GM19025 (cell line): ENCODE results near the gene TCTN1.
A peak's percentile ranks its signal among the peaks of the same experiment; 100 is the strongest.
"Not testable (repeated sequence)": the region's sequence is repeated elsewhere in the genome, so short reads cannot be mapped to it uniquely, and the experiment has no call there.

Source experiments
- ATAC-seq: cut with Tn5 transposase; IDR thresholded peaks from one replicate; pipeline ENCODE4 v1.9.1; 2021; ENCODE audit warnings: mild to moderate bottlenecking, low read depth, moderate library complexity; ENCODE audit not compliant: unreplicated experiment

The TCTN1 gene

DNA sequence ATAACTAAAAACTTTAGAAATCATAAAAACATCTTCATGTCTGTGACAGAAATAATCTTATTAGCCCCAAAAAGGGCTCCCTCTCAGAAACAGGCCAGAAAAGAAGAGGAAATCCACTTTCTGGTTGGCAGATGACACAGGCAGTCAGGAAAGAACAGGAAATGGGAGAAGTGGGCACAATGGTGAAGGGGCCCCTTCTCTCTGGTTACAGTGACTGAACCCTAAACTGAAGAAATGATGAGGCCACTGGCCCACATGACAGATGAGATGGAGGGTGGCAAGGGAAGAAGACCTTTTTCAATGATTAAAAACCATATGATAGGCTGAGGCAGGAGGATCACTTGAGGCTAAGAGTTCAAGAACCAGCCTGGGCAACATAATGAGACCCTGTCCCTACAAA, 21.1 kb downstream of the TCTN1 start:
- no peak for ATAC-seq

DNA sequence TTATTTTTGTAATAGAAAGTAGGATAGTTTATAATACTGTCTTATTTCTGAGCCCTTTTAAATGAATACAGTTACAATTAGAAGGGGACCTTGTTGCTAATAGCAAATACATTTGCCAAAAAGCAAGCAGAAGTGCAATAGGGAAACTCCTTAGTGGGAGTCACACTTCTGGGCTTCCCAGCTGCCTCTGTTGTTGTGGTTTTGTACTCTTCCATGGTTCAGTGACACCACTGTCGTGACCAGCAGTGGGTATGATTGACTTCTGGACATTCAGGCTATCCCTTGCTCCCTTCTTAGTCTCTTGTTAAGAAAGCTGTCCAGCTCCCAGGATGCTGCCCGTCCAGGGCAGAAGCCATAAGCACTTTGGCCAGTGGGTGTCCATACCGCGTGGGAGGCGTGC, 22.6 kb downstream of the TCTN1 start:
- ATAC-seq: no peak

DNA sequence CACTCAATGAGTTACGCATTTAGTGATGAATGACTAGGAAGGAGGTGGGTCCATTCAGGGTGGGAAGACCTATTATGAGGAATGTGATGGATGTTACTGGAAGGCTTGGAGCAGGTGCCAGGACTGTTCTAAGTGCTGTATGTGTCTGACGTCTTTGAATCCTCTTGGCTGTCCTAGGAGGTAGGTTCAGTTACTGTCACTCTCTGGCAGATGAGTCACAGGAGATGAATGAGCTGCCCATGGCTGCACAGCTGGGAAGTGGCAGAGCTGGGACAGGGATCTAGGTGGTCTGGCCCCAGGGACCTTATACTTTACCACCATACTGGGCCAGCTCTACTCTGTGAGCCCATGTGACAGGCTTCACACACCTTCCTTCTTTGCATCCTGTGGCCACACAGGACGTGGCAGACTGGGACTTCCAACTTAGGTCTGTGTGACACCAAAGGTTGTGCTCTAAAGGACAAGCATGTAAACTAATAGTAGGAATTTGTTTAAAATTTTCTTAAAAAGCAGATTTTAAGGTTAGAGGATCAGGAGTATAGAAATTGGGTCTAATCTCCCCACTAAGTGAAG, 24.0 kb downstream of the TCTN1 start:
- ATAC-seq: no peak

DNA sequence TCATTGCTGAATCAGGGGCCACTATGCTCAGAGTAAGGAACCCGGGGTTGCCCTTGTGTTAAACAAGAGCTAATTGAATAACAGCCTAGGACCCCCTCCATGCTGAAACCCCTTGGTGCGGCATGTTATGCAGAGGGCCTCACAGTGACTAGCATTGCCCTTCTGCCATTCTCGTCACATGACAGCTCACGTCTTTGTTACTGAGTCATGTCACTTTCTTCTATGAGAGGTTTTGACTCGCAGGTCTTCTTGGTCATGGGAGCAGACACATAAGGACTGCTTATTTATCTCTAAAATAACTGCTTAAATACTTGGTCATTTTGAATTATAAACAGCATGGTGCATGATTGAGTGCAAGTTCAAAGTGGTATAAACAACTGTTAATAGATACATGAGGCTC, 24.9 kb downstream of the TCTN1 start:
- no peak for ATAC-seq

DNA sequence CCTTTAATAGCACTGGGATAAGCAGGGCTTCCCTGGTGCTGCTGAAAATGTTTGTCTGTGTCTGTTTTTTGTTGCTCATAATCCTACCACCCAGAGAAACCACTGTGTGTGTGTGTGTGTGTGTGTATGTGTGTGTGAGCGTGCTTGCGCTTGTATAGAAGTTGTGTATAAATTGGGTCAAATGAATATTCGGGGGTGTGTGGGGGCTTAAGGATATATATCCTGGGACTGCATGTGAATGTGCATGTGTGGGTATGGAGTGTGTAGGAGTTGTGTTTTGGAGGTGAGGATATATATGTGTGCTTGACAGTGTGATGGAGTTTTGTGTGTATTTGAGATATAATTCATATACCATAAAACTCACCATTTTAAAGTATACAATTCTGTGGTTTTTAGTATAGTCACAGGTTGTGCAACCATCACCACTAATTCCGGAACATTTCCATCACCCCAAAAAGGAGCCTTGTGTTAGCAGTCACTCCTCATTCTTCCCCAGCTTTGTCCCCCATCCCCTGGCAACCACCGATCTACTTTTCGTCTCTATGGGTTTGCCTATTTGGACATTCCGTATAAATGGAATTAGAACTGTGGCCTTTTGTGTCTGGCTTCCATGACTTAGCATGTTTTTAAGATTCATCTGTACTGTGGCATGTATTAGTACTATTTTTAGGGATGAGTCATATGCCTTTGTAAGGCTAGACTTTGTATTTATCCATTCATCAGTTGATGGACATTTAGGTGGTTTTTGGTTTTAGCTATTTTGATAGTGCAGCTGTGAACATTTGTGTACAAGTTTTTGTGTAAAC, 25.6 kb downstream of the TCTN1 start:
- ATAC-seq: no peak

DNA sequence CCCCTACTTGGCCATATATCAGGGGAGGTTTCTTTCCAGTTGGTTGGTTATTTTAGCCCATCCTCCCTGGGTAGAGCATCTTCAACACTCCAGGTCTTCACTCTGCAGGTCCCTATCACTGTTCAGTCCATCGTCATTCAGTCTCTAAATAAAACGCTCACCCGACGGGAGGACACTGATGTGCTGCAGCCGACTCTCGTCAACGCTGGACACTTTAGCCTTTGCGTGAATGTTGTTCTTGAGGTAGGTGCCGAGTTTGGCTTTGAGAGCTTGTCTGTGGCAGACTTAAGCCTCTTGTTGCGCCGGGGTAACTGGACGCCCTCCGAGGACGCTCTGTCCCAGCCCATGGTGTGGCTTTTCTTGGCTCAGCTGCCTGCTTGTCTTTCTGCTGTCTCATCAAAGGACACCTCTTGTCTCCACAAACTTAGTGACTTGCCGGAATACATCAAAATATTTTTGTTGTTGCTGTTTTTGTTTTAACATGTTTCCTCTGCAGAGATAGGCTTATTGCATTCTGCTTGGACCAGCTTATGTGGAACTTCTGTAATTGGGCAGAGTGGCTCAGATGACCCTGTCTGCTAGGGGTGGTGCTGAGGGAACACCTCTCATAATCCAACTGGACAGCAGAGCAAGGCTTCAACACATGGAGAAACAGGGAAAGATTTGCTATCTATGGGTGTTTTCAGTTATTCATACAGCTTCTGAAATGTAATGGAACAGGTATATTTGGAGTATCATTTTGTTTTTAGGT, 26.5 kb downstream of the TCTN1 start:
- ATAC-seq: no peak

DNA sequence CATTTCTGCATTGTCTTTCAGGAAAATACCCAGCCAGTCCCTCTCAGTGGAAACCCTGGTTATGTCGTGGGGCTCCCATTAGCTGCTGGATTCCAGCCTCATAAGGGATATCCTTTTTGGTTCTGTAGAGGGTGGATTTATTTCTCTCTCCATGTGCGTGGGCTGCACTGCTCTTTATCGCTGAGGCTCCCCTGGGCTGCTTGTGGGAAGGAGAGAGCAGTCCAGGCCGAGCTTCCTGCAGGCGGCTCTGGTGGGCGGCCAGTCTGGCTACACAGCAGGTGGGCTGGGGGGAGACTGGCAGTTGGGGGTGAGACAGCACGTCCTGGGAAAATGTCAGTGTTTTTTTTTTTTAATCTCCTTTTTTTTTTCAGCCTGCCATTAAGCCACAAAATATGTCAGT, 27.6 kb downstream of the TCTN1 start:
- no peak for ATAC-seq

DNA sequence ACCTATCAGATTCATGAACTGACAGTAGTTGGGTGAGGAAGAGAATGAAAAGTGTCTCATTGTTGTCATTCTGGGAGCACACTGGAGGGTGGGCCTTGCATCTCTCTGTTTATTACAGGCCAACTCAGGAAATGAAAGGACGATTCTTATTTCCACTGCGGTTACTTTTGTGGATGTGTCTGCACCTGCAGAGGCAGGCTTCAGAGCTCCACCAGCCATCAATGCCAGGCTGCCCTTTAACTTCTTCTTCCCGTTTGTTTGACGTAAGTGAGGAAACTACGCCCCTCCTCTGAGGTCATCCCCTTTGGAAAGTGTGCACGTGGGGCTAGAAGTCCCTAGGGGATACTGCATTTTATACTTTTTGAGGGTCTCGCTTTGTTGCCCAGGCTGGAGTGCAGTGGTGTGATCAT, 33.7 kb downstream of the TCTN1 start:
- no peak for ATAC-seq

DNA sequence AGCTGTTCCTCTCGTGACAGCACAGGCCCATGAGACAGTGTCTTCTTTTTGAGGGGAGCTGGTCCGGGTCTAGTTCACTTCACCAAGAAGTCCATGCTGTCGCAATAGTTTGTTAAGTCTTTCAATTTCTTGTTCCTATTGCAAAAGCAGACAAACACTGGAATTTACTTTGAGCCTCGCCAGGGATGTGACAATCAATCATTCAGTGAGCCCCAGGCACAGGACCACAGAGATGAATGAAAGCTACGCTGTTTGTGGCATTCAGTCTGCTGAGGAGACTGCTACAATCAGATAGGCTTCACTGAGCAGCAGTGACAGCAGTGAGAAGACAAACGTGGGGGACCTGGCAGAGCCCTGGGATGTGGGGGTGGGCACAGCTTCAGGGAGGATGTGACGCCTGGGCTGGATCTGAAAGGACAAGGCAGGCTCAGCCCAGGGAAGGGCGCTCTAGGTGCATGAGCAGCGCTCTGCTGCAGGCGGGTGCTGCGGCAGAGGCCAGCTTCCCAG, 35.5 kb downstream of the TCTN1 start:
- no peak for ATAC-seq

DNA sequence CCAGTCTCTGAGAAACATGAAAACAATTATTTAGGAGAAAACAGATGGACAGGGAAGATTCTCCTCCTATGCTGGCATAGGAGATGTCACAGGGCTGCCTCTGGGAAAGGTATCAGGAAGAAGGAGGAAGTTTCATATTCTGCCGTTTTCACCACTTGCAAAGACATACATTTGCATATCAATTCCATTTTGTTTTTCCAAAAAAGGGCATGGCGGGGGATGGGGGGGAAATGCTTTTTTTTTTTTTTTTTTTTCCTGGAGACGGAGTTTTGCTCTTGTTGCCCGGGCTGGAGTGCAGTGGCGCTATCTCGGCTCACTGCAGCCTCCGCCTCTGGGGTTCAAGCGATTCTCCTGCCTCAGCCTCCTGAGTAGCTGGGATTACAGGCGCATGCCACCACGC, 40.3 kb downstream of the TCTN1 start:
- not testable (repeated sequence) for ATAC-seq

DNA sequence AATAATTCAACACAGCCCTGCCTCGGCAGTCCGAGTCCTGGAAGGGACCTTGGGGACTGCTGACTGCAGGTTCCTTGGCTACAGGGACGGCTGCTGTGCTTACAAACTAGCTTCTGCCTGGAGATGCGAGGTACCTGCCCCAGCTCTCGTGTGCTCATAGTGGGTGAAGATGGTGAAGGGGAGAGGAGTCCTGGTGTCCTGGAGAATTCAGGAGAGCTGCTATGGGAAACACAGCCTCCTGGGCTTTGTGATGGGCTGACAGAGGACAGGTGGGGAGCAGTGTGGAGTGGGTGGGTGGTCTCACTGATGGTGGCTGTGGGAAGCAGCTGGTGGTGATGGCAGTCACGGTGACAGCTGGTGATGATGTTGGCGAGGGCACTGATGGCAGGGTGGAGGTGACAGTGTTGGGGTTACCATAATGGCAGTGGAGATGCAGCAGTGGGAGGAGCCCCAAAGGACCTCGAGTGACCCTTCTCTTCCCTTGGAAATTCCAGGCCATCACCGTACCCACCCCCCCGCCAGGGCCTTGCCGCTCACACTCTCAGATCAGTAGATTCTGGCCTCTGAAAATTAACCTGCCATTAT, 42.2 kb downstream of the TCTN1 start:
- no peak for ATAC-seq

DNA sequence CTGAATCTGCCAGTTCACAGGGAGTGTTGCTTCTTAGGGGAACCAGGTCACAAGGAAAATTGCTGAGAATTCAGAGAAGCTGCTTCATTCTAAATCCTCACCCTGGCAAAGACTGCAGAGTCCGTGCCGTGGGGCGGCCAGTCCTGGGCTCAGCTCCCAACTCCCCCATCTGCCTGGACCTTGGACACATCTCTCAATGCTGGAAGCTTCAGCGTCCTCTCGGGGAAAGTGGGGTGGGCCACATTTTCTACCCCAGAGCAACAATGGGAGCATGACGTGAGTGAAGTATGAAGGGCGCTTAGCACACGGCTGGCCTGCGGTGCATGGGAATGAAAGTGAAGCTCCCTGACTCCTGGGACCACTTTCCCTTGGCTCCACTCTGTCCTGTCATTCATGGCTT, 43.8 kb downstream of the TCTN1 start:
- ATAC-seq: no peak

DNA sequence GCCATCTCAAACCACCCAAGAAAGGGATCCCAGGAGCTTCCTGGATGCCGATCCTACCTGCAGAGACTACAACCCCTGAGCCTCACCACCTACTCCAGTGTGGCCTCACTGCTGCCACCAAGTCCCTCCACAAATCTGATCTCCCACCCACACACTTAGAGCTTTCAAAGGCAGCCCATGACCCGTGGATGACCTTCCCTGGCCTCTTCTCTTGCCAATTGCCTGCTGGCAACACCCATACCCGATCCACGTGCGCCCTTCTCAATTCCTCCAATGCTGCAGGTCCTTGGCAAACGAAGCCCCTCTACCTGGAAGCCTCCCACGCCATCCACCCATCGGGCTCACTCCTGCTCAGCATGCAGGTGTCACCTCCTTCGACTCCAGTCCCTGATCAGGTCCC, 44.3 kb downstream of the TCTN1 start:
- ATAC-seq: no peak

DNA sequence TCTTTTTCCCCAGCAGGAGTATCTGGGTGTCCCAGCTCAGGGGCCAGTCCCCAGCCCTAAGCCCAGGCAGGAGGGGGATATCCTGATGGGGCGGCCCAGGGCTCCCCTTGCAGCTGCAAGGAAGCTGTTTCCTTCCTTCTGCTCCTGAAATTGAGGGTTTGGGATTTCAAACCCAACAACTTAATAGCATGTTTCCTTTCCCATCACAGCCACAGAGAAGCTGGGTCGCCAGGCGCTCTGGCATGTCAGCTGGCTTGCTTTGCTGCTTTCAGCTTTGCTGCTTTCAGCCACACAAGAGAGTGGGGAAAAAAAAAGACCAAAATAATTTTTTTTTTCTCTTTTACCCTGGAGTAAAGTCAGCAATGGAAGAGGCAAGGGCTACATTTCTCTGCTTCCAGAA, 44.9 kb downstream of the TCTN1 start:
- ATAC-seq: no peak

DNA sequence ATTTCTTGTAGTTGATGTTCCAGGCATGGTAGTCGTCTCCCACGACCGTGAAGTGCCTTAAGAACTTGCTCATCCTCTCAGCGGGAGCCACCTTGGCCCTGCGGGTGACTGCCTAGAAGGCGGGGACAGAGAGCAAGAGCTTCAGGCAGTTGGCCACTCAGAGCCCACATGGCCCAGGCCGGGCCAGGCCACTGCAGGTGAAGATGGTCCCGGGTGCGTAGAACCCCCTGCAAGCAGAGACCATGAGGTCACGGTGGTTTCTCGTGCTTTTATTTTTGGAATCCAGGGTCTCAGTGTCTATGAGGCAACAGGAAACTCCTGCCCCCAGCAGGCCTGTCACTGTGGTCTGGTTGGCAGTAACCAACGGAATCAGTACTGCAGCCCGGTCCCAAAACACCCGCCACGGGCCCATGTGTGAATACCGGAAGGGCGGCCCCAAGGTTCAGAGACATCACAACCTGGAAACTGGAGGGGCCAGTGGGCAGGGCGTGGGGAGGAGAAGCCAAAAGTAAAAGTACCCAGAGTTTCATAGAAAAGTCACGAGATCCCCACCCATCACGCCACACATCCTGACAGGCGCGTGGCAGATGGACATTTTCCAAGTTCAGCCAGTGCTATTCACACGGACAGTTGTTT, 47.5 kb downstream of the TCTN1 start:
- ATAC-seq: peak; percentile 86

DNA sequence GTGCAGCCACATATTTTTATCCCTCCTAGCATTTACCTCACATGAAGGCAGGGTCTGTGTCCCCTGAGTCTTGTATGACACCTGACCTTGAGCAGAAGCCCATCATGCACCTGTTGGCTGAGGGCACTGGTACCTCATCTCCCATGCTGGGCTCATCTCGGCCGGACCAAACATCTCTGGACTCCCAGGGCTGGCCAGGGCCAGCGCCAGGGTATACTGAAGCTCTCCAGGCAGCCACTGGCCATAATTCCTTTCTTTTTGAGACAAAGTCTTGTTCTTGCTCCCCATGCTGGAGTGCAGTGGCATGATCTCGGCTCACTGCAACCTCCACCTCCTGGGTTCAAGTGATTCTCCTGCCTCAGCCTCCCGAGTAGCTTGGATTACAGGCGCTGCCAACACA, 53.0 kb downstream of the TCTN1 start:
- no peak for ATAC-seq

DNA sequence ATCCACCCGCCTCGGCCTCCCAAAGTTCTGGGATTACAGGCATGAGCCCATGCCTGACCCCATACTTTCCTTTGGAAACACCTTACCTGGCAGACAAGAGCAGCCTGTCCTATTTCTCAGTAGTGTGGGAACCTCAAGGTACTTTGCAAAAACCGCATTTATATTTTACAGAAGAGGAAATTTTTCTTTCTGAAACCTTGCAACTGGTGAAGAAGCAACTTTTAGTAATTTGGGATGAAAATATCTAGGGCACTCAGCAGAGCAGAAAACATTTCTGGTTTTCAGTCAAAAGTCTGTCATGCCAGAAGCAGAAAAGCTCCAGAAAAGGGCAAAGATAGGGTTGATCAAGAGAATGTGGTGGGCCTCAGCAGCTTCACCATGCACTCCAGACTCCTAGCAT, 53.7 kb downstream of the TCTN1 start:
- ATAC-seq: no peak

DNA sequence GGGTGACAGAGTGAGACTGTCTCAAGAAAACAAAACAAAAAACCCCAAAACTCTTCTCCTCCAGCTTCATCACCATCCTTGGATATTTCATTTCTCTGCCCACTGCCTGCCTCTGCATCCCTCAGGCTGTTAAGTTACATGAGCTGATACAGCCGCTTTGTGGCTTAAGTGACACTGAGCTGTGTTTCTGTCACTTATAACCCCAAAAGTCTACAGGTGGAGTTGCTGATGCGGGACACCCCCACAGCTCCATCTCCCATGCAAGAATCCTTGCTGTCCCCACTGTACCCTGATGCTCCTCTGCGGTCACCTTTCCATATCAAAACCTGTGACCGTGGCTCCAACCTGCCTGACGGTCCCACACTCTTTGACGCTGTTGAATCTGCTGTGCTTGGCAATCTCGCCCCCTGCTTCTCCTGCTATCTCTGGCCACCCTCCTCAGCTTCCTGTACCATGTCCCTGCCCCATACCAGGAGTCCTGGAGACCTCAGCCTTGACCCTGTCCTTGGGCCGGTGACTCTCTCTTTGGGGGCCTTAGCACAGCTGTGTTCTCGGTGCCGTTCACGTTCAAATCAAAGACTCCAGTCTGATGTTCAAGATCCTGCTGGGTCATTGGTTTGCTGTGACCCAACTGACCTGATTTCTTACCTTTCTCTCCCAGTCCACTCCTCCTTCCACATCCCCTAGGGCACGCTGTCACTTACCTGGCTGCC, 54.7 kb downstream of the TCTN1 start:
- ATAC-seq: no peak

DNA sequence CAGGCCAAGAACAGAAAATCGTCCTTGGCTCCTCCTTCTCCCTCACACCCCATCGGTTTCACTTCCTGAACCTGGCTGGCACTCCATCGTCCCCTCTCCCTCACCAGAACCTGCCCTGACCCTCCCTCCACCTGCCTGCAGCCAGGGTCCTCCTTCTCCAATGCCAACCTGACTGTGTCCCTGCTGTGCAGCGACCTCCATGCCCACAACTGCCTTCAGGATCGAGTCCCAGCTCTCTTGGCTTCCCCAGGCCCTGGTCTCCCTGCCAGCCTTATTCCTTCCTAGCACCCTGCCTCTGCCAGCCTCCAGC, 55.2 kb downstream of the TCTN1 start:
- ATAC-seq: no peak

DNA sequence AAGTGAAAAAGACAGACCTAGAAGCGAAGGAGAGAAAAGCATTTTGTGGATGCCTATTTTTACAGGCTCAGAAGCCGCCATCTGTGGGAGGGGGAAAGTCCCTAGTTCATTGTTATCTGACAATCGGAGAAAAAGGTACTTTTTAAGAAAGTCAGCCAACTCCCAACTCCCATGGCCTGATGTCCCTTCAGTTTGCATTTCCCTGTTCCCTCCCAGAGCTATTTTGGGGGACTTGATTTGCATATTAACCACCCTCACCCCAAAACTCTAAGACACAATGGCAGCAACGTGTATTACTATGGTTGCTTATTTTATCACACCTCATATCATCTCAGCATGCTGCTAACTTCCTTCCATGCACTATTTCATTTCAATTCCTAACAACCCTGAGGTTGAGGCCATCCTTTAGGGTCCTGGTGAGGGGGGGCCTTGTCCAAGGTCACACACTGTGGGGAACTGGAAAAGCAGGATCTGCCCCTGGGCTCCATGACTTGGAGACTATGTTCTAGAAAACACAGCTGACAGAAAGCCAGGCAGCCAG, 56.3 kb downstream of the TCTN1 start:
- peak; percentile 49 for ATAC-seq
